ENCODE measurements around the gene TMTC2. TPM values are rescaled to one million over a fixed set of nuclear protein-coding genes. Genes with fewer than 3 reads are reported as not detected.

Gene TMTC2
- total RNA-seq, 1 donor from 2014 or later = 7.6 TPM

GRCh38 chr12:82896277-82896676, 209.6 kb downstream of the TMTC2 start:
- no peak for DNase-seq (ENCODE audit: low read depth)
- Histone ChIP-seq H3K4me3 (ENCODE audit: low read depth, low read length) (no peak overlapping the region), H3K36me3 (ENCODE audit: control insufficient read depth, insufficient read depth, low read length) (no peaks in the 10 kb centered on the region), H3K27me3 (ENCODE audit: control insufficient read depth, insufficient read depth, low read length) (no peaks in the 10 kb centered on the region)
- TF ChIP-seq, protein P1, sequence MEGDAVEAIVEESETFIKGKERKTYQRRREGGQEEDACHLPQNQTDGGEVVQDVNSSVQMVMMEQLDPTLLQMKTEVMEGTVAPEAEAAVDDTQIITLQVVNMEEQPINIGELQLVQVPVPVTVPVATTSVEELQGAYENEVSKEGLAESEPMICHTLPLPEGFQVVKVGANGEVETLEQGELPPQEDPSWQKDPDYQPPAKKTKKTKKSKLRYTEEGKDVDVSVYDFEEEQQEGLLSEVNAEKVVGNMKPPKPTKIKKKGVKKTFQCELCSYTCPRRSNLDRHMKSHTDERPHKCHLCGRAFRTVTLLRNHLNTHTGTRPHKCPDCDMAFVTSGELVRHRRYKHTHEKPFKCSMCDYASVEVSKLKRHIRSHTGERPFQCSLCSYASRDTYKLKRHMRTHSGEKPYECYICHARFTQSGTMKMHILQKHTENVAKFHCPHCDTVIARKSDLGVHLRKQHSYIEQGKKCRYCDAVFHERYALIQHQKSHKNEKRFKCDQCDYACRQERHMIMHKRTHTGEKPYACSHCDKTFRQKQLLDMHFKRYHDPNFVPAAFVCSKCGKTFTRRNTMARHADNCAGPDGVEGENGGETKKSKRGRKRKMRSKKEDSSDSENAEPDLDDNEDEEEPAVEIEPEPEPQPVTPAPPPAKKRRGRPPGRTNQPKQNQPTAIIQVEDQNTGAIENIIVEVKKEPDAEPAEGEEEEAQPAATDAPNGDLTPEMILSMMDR (IDR thresholded peaks at IDR 0.05; ENCODE audit: insufficient read depth, low read length, poor library complexity, severe bottlenecking) = no peak

DNA sequence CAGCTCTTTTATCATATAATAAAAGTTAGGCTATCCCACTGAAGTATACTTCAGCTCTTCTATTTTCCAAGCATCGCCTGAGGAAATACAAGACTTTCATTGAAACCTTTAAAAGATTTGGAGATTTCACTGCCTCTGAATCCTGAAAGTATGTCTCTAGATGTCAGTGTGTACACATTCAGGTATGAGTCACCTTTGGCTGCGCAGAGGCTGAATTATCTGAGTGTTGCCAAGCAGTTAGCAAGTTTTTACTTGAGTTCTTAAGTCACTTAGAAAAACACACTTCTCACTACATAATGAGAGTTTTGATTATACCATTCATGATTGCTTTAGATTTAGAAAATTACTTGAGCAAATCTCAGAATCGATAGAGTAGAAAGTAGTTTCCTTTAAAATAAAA, 210.3 kb downstream of the TMTC2 start:
- Histone ChIP-seq H3K36me3 (ENCODE audit: control insufficient read depth, insufficient read depth, low read length) (no peaks in the 10 kb centered on the region), H3K27me3 (ENCODE audit: control insufficient read depth, insufficient read depth, low read length) (no peaks in the 10 kb centered on the region), H3K4me3 (ENCODE audit: low read depth, low read length) (no peak overlapping the region)
- TF ChIP-seq, protein P1 (IDR thresholded peaks at IDR 0.05; ENCODE audit: insufficient read depth, low read length, poor library complexity, severe bottlenecking) = no peak
- DNase-seq (ENCODE audit: low read depth) = peak; percentile 16

DNA sequence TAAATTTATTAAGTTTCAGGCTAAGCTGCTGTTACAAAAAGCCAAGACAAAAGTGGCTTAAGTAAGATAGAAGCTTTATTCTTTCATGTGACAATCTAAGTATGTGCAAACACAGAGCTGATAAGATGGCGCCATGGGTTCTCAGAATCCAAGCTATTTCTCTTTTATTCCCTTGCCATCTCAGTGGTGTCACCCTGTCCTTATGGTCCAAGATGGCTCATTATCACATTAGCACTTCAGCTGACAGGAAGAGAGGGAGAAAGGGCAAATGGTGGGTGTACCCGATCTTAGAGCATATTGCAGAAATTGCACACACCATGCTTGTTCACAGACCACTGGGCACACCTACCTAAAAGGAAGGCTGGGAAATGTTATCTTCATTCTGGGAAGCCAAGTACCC, 211.7 kb downstream of the TMTC2 start:
- H3K4me3 ChIP-seq (ENCODE audit: low read depth, low read length) = no peak overlapping the region
- no peaks in the 10 kb centered on the region for H3K36me3 ChIP-seq (ENCODE audit: control insufficient read depth, insufficient read depth, low read length)
- no peaks in the 10 kb centered on the region for H3K27me3 ChIP-seq (ENCODE audit: control insufficient read depth, insufficient read depth, low read length)
- TF ChIP-seq, protein P1 (IDR thresholded peaks at IDR 0.05; ENCODE audit: insufficient read depth, low read length, poor library complexity, severe bottlenecking) = no peak
- no peak for DNase-seq (ENCODE audit: low read depth)

DNA sequence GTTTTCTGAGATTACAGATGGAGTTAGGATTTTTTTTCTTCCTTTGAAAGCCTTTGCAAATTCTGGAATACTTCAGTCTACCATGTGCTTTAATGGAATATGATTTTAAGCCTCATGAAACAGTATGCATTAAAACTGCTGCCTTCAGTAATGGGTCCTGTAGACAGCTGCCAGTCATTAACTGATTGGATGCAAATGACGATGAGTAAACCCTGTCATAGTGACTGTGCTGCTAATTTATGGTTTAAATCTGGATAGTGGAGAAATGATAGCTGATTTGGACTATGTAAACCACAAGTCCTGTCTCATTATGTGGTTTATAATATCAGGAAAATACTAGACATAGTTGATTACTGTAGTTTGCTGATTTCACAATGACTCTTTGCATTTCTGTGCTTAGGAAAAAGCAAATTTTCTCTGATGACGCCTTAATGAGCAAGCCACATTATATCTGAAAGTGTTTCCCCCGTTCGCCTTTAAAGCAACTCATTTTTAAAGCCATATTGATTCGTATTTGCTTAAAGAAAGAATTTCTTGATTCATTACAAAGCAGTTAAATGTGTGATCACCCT, 217.6 kb downstream of the TMTC2 start:
- no peaks in the 10 kb centered on the region for H3K36me3 ChIP-seq (ENCODE audit: control insufficient read depth, insufficient read depth, low read length)
- DNase-seq (ENCODE audit: low read depth) = no peak
- no peak overlapping the region for H3K4me3 ChIP-seq (ENCODE audit: low read depth, low read length)
- TF ChIP-seq, protein P1 (IDR thresholded peaks at IDR 0.05; ENCODE audit: insufficient read depth, low read length, poor library complexity, severe bottlenecking) = no peak
- H3K27me3 ChIP-seq (ENCODE audit: control insufficient read depth, insufficient read depth, low read length) = no peaks in the 10 kb centered on the region

GRCh38 chr12:82910246-82910893, 223.7 kb downstream of the TMTC2 start:
- no peak for DNase-seq (ENCODE audit: low read depth)

More at GRCh38 chr12:82910246-82910893, 223.7 kb downstream of the TMTC2 start:
- Histone ChIP-seq H3K4me3 (ENCODE audit: low read depth, low read length) (no peak overlapping the region), H3K27me3 (ENCODE audit: control insufficient read depth, insufficient read depth, low read length) (no peaks in the 10 kb centered on the region), H3K36me3 (ENCODE audit: control insufficient read depth, insufficient read depth, low read length) (no peaks in the 10 kb centered on the region)
- TF ChIP-seq, protein P1 (IDR thresholded peaks at IDR 0.05; ENCODE audit: insufficient read depth, low read length, poor library complexity, severe bottlenecking) = no peak

Data from kidney epithelial cell (primary cell).